Suprapubic skin (tissue), 4 donors: ENCODE results near the gene FSTL4.

Experiments used
- CTCF ChIP-seq, 2 donors: fragments of 200-600 bp in 1 of 2; fragments of 450-650 bp in 1 of 2; sonication (generic) in 1 of 2; IDR thresholded peaks; one replicate each; pipeline ENCODE4 v1.5.1; 2016 to 2019; ENCODE audit warnings: antibody characterized with exemption in 2 of 2, mild to moderate bottlenecking in 1 of 2, moderate library complexity in 1 of 2
- EP300 ChIP-seq: sonication (generic); formaldehyde crosslinking; IDR thresholded peaks from one replicate; pipeline ENCODE4 v1.6.1; 2017; ENCODE audit warnings: antibody characterized with exemption
- POLR2A ChIP-seq, 2 donors: fragments of 450-650 bp; IDR thresholded peaks; one replicate each; pipeline ENCODE4 v1.6.1; 2017; ENCODE audit warnings: antibody characterized with exemption in 2 of 2, mild to moderate bottlenecking in 2 of 2, moderate library complexity in 2 of 2
- POLR2AphosphoS5 ChIP-seq, 3 donors: sonication (generic); formaldehyde crosslinking; IDR thresholded peaks; one replicate each; pipeline ENCODE4 v1.6.1; 2017; ENCODE audit warnings: antibody characterized with exemption in 3 of 3

GRCh38 chr5:133265720-133266526 is 346.4 kb downstream of the FSTL4 start:
- TF ChIP-seq CTCF (IDR thresholded peaks at IDR 0.05) (no peak), POLR2A (IDR thresholded peaks at IDR 0.05) (no peak), POLR2AphosphoS5 (IDR thresholded peaks at IDR 0.05) (no peak), EP300 (no peak)
